Skeletal muscle satellite cell (primary cell): ENCODE results near the gene STK40.

Experiments used
- H3K27me3 ChIP-seq: 2 replicates; pipeline ENCODE4 v1.7.0; 2013; ENCODE audit warnings: low read length; ENCODE audit not compliant: control insufficient read depth, insufficient read depth
- H3K36me3 ChIP-seq: 2 replicates; pipeline ENCODE4 v1.7.0; 2013; ENCODE audit warnings: mild to moderate bottlenecking, control low read depth, low read length; ENCODE audit not compliant: insufficient read depth
- H3K4me1 ChIP-seq: 2 replicates; pipeline ENCODE4 v1.7.0; 2013; ENCODE audit warnings: low read length; ENCODE audit not compliant: control insufficient read depth, insufficient read depth
- H3K4me2 ChIP-seq: 2 replicates; pipeline ENCODE4 v1.7.0; 2013; ENCODE audit warnings: mild to moderate bottlenecking, low read length
- H3K4me3 ChIP-seq: 2 replicates; pipeline ENCODE4 v1.7.0; 2013; ENCODE audit warnings: low read length
- H3K9ac ChIP-seq: 2 replicates; pipeline ENCODE4 v1.7.0; 2013; ENCODE audit warnings: mild to moderate bottlenecking, low read depth, low read length, moderate library complexity
- H3K9me3 ChIP-seq: replicated peaks from 2 replicates; pipeline ENCODE4 v1.7.0; 2013; ENCODE audit warnings: mild to moderate bottlenecking, control low read depth, low read length

The STK40 gene

GRCh38 chr1:36337830-36338229 lies 47.9 kb downstream of the STK40 start:
- Histone ChIP-seq H3K4me2 (no peak overlapping the region), H3K4me1 (peaks cover 5% of the 10 kb centered on the region), H3K36me3 (peaks cover 33% of the 10 kb centered on the region), H3K4me3 (no peak overlapping the region), H3K9me3 (no peaks in the 10 kb centered on the region), H3K27me3 (no peaks in the 10 kb centered on the region), H3K9ac (no peak overlapping the region)

GRCh38 chr1:36330940-36331339 lies 54.8 kb downstream of the STK40 start:
- no peaks in the 10 kb centered on the region for H3K9me3 ChIP-seq
- H3K9ac ChIP-seq, result no peak overlapping the region
- no peaks in the 10 kb centered on the region for H3K27me3 ChIP-seq
- H3K4me3 ChIP-seq, result no peak overlapping the region
- no peaks in the 10 kb centered on the region for H3K4me1 ChIP-seq
- H3K36me3 ChIP-seq, result no peaks in the 10 kb centered on the region
- H3K4me2 ChIP-seq, result no peak overlapping the region

GRCh38 chr1:36329817-36330216 lies 55.9 kb downstream of the STK40 start:
- Histone ChIP-seq H3K36me3 (no peaks in the 10 kb centered on the region), H3K27me3 (no peaks in the 10 kb centered on the region), H3K4me1 (no peaks in the 10 kb centered on the region), H3K9ac (no peak overlapping the region), H3K4me3 (no peak overlapping the region), H3K4me2 (no peak overlapping the region), H3K9me3 (no peaks in the 10 kb centered on the region)

GRCh38 chr1:36328713-36329112 lies 57.0 kb downstream of the STK40 start:
- no peak overlapping the region for H3K4me2 ChIP-seq
- H3K4me1 ChIP-seq, result peaks cover 4% of the 10 kb centered on the region
- no peaks in the 10 kb centered on the region for H3K36me3 ChIP-seq
- H3K9ac ChIP-seq, result no peak overlapping the region
- no peaks in the 10 kb centered on the region for H3K9me3 ChIP-seq
- H3K4me3 ChIP-seq, result no peak overlapping the region
- no peaks in the 10 kb centered on the region for H3K27me3 ChIP-seq

GRCh38 chr1:36328088-36328480 lies 57.6 kb downstream of the STK40 start:
- H3K9me3 ChIP-seq, result no peaks in the 10 kb centered on the region
- H3K36me3 ChIP-seq, result no peaks in the 10 kb centered on the region
- no peak overlapping the region for H3K9ac ChIP-seq
- H3K4me2 ChIP-seq, result no peak overlapping the region
- no peak overlapping the region for H3K4me3 ChIP-seq
- H3K27me3 ChIP-seq, result no peaks in the 10 kb centered on the region
- peaks cover 5% of the 10 kb centered on the region for H3K4me1 ChIP-seq

GRCh38 chr1:36327421-36328087 lies 58.2 kb downstream of the STK40 start:
- Histone ChIP-seq H3K9ac (no peak overlapping the region), H3K4me1 (peaks cover 5% of the 10 kb centered on the region), H3K27me3 (no peaks in the 10 kb centered on the region), H3K9me3 (no peaks in the 10 kb centered on the region), H3K4me3 (no peak overlapping the region), H3K36me3 (no peaks in the 10 kb centered on the region), H3K4me2 (no peak overlapping the region)

GRCh38 chr1:36326499-36326898 lies 59.2 kb downstream of the STK40 start:
- H3K4me1 ChIP-seq, result peaks cover 15% of the 10 kb centered on the region
- no peak overlapping the region for H3K4me2 ChIP-seq
- no peaks in the 10 kb centered on the region for H3K9me3 ChIP-seq
- H3K27me3 ChIP-seq, result no peaks in the 10 kb centered on the region
- no peak overlapping the region for H3K9ac ChIP-seq
- H3K4me3 ChIP-seq, result no peak overlapping the region
- peaks cover 6% of the 10 kb centered on the region for H3K36me3 ChIP-seq

- Histone ChIP-seq H3K4me3 (no peak overlapping the region), H3K4me1 (peaks cover 26% of the 10 kb centered on the region), H3K9me3 (no peaks in the 10 kb centered on the region), H3K27me3 (no peaks in the 10 kb centered on the region), H3K36me3 (peaks cover 15% of the 10 kb centered on the region), H3K9ac (no peak overlapping the region), H3K4me2 (no peak overlapping the region)
Observed at GRCh38 chr1:36324353-36324703, 61.4 kb downstream of the STK40 start.

GRCh38 chr1:36323636-36324352 lies 61.9 kb downstream of the STK40 start, which contains the start of gene EVA1B:
Gene EVA1B (minus strand): TSS chr1:36323645. CDS start chr1:36323037, 608 bp downstream.
- Histone ChIP-seq H3K9me3 (no peaks in the 10 kb centered on the region), H3K4me2 (peak within 1 kb of the TSS; percentile 94), H3K27me3 (no peaks in the 10 kb centered on the region), H3K36me3 (peaks cover 15% of the 10 kb centered on the region), H3K4me1 (peaks cover 26% of the 10 kb centered on the region), H3K4me3 (peak within 1 kb of the TSS; percentile 90), H3K9ac (peak within 1 kb of the TSS; percentile 88)

GRCh38 chr1:36322786-36323635 lies 62.7 kb downstream of the STK40 start:
- Histone ChIP-seq H3K9me3 (no peaks in the 10 kb centered on the region), H3K4me2 (peak overlapping the region; percentile 94), H3K27me3 (no peaks in the 10 kb centered on the region), H3K9ac (peak overlapping the region; percentile 88), H3K36me3 (peaks cover 16% of the 10 kb centered on the region), H3K4me3 (peak overlapping the region; percentile 90), H3K4me1 (peaks cover 26% of the 10 kb centered on the region)

- peaks cover 22% of the 10 kb centered on the region for H3K36me3 ChIP-seq
- H3K4me3 ChIP-seq, result peak overlapping the region; percentile 90
- H3K9me3 ChIP-seq, result no peaks in the 10 kb centered on the region
- no peaks in the 10 kb centered on the region for H3K27me3 ChIP-seq
- peak overlapping the region; percentile 88 for H3K9ac ChIP-seq
- H3K4me2 ChIP-seq, result peak overlapping the region; percentile 94
- peaks cover 26% of the 10 kb centered on the region for H3K4me1 ChIP-seq
Observed at GRCh38 chr1:36322041-36322785, 63.5 kb downstream of the STK40 start.
